CD4-positive, alpha-beta memory T cell (primary cell): ENCODE results near the gene BCLAF1. TPM values are rescaled to one million over a fixed set of nuclear protein-coding genes. Genes with fewer than 3 reads are reported as not detected.

ENCODE experiments used
- CTCF ChIA-PET: fragments of 350-600 bp; sonication (Branson Sonifier 250); formaldehyde crosslinking; loops from one replicate; lab custom pipeline; 2021; ENCODE audit warnings: inconsistent platforms; ENCODE audit not compliant: partially characterized antibody; lab: Charles Lee
- POLR2A ChIA-PET: fragments of 350-600 bp; sonication (Branson Sonifier 250); formaldehyde crosslinking; loops from one replicate; lab custom pipeline; 2021; ENCODE audit not compliant: partially characterized antibody; lab: Charles Lee
- DNase-seq, 5 donors: peaks; one replicate each; pipeline versions ENCODE4 v3.0.0 to v3.0.0-alpha.2; 2020 to 2022; ENCODE audit warnings: mixed read lengths in 1 of 5
- H3K27ac ChIP-seq: one replicate; pipeline ENCODE4 v1.7.0; 2013; ENCODE audit warnings: low read depth, low read length
- H3K27me3 ChIP-seq: 2 replicates; pipeline ENCODE4 v1.7.0; 2013; ENCODE audit warnings: mild to moderate bottlenecking, low read length, moderate library complexity; ENCODE audit not compliant: insufficient read depth
- H3K36me3 ChIP-seq: 2 replicates; pipeline ENCODE4 v1.7.0; 2013; ENCODE audit warnings: mild to moderate bottlenecking, low read length, moderate library complexity; ENCODE audit not compliant: insufficient read depth
- H3K4me1 ChIP-seq: 2 replicates; pipeline ENCODE4 v1.7.0; 2013; ENCODE audit warnings: mild to moderate bottlenecking, low read length, moderate library complexity; ENCODE audit not compliant: insufficient read depth
- H3K4me3 ChIP-seq, 2 donors: one replicate each; pipeline ENCODE4 v1.7.0; 2013; ENCODE audit warnings: low read length in 2 of 2, mild to moderate bottlenecking in 1 of 2
- H3K9me3 ChIP-seq, 2 donors: one replicate each; pipeline ENCODE4 v1.7.0; 2013; ENCODE audit warnings: low read length in 2 of 2, control low read depth in 1 of 2; ENCODE audit not compliant: control insufficient read depth in 1 of 2
- H3K27ac Mint-ChIP-seq, 7 donors: one replicate each; pipeline ENCODE4 v1.8.0; 2020 to 2021; ENCODE audit warnings: mixed read lengths in 7 of 7, mild to moderate bottlenecking in 6 of 7, inconsistent platforms in 3 of 7, moderate library complexity in 3 of 7
- H3K27me3 Mint-ChIP-seq, 2 donors: one replicate each; pipeline ENCODE4 v1.8.0; 2020 to 2021; ENCODE audit warnings: mixed read lengths in 2 of 2
- H3K36me3 Mint-ChIP-seq, 2 donors: one replicate each; pipeline ENCODE4 v1.8.0; 2020 to 2021; ENCODE audit warnings: mixed read lengths in 2 of 2, inconsistent platforms in 1 of 2, mild to moderate bottlenecking in 1 of 2
- H3K4me1 Mint-ChIP-seq, 4 donors: one replicate each; pipeline ENCODE4 v1.8.0; 2020 to 2021; ENCODE audit warnings: mixed read lengths in 4 of 4, mild to moderate bottlenecking in 1 of 4
- H3K4me3 Mint-ChIP-seq, 8 donors: one replicate each; pipeline ENCODE4 v1.8.0; 2020 to 2021; ENCODE audit warnings: mixed read lengths in 8 of 8, mild to moderate bottlenecking in 7 of 8, moderate library complexity in 6 of 8, inconsistent platforms in 3 of 8
- H3K9me3 Mint-ChIP-seq, 8 donors: one replicate each; pipeline ENCODE4 v1.8.0; 2020 to 2021; ENCODE audit warnings: mixed read lengths in 8 of 8, mild to moderate bottlenecking in 5 of 8, inconsistent platforms in 3 of 8, moderate library complexity in 1 of 8
- intact Hi-C: fragments of 100-400 bp; cut with micrococcal nuclease; formaldehyde crosslinking; loops from one replicate; pipeline ENCODE4 v1.15.1; 2023
- polyA plus RNA-seq, 2 donors: library from polyadenylated mRNA; unstranded; fragments of 300-500 nt; fragmentation: Illumina TruSeq; gene quantifications; one replicate each; pipeline ENCODE4 v1.2.3, GENCODE V29; 2021
- total RNA-seq, 2 experiments: library from RNA; stranded (reverse); gene quantifications; one replicate each; pipeline ENCODE4 v1.2.3, GENCODE V29; 2021

Gene BCLAF1
- total and polyA plus RNA-seq, 4 experiments from 2014 or later = 81.9 to 242 (median 174) TPM

DNA sequence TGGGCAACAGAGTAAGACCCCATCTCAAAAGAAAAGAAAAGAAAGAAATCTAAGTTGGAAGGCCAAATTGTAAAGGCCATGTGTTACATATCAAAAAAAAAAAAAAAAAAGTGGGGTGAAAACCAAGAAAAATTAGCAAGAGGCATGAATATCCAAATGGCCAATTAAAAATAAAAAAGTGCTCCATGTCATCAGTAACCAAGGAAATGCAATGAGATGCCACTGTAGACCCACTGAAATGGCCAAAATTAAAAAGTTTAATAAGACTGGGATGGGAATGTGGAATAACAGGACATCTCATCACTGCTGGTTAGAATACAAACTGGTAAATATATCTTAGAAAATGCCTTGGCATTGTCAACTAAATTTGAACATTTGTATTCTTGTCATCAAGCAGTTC, 30.1 kb upstream of the BCLAF1 start:
- Mint-ChIP-seq H3K27me3 (peaks cover 0 to 4% of the 10 kb centered on the region in 2 donors), H3K36me3 (no peaks in the 10 kb centered on the region), H3K4me1 (peaks cover 0 to 4% (median 1%) of the 10 kb centered on the region in 4 donors), H3K27ac (no peak overlapping the region), H3K4me3 (no peak overlapping the region), H3K9me3 (no peaks in the 10 kb centered on the region)
- intact Hi-C loops = no loop called here
- H3K4me3 ChIP-seq = no peak overlapping the region
- no peaks in the 10 kb centered on the region for H3K9me3 ChIP-seq
- H3K27ac ChIP-seq = no peak overlapping the region
- DNase-seq = no peak
- POLR2A ChIA-PET = no interaction called here
- no peaks in the 10 kb centered on the region for H3K27me3 ChIP-seq
- CTCF ChIA-PET = interaction anchor here (1.7 kb wide), 1 partner anchor 93 kb away, joined by 5 read pairs; no protein-coding TSS in a partner anchor
- H3K36me3 ChIP-seq = no peaks in the 10 kb centered on the region
- no peaks in the 10 kb centered on the region for H3K4me1 ChIP-seq

DNA sequence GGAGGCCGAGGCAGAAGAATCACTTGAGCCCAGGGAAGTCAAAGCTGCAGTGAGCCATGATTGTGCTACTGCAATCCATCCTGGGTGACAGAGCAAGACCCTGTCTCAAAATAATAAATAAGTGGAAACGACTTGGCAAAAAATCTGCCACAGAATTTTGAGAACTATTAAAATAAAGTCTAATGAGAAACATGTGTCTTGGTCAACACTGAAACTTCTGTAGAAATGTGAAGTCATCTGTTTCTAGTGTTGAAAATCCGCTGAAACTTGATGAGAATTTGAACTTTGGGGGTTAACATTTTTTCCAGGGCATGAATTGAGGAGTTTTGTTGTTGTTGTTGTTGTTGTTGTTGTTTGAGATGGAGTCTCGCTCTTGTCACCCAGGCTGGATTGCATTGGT, 29.0 kb upstream of the BCLAF1 start:
- Mint-ChIP-seq H3K9me3 (no peaks in the 10 kb centered on the region), H3K4me3 (no peak overlapping the region), H3K27me3 (peaks cover 0 to 5% of the 10 kb centered on the region in 2 donors), H3K36me3 (no peaks in the 10 kb centered on the region), H3K27ac (no peak overlapping the region), H3K4me1 (peaks cover 0 to 4% (median 1%) of the 10 kb centered on the region in 4 donors)
- no peak overlapping the region for H3K4me3 ChIP-seq
- no peaks in the 10 kb centered on the region for H3K27me3 ChIP-seq
- ChIA-PET CTCF (interaction anchor here (0.9 to 4.1 kb wide), 9 partner anchors 10 to 812 kb away, joined by 3 to 19 read pairs (median 5); no protein-coding TSS in a partner anchor), POLR2A (interaction anchor here (2.5 kb wide), 1 partner anchor 29 kb away, joined by 29 read pairs; the partner anchor contains the start of gene BCLAF1)
- no peak overlapping the region for H3K27ac ChIP-seq
- H3K36me3 ChIP-seq = no peaks in the 10 kb centered on the region
- no peaks in the 10 kb centered on the region for H3K4me1 ChIP-seq
- intact Hi-C loops = no loop called here
- DNase-seq = no peak
- no peaks in the 10 kb centered on the region for H3K9me3 ChIP-seq

DNA sequence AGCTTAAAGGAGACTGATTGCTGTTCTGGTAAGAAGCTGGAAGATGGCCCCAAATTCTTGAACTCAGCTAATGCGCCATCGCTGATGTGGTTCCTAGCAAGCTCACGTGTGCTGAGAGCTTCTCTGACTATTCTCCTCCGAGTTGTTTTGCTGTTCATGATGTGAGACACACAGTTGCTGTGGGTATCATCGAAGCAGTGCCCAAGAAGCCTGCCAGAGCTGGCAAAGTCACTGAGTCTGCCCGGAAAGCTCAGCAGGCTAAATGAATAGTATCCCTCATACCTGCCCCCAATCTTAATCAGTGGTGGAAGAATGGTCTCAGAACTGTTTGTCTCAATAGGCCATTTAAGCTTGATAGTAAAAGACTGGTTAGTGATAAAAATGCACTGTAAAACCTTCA, 28.3 kb upstream of the BCLAF1 start:
- Histone ChIP-seq H3K4me1 (no peaks in the 10 kb centered on the region), H3K4me3 (no peak overlapping the region), H3K9me3 (no peaks in the 10 kb centered on the region), H3K27me3 (no peaks in the 10 kb centered on the region), H3K27ac (no peak overlapping the region), H3K36me3 (no peaks in the 10 kb centered on the region)
- CTCF ChIA-PET = interaction anchor here (0.8 to 4.1 kb wide), 21 partner anchors 9 to 865 kb away, joined by 3 to 19 read pairs (median 4); partner anchors contain the start of gene BCLAF1
- H3K4me1 Mint-ChIP-seq = peaks cover 0 to 4% (median 1%) of the 10 kb centered on the region in 4 donors
- intact Hi-C loops = loop anchor here (1.0 to 2.0 kb wide), 6 partner anchors 29 to 819 kb away; partner anchors contain the start of genes BCLAF1 and MTFR2
- no peaks in the 10 kb centered on the region for H3K36me3 Mint-ChIP-seq
- no peaks in the 10 kb centered on the region for H3K9me3 Mint-ChIP-seq
- peaks cover 0 to 5% of the 10 kb centered on the region in 2 donors for H3K27me3 Mint-ChIP-seq
- no peak overlapping the region for H3K27ac Mint-ChIP-seq
- POLR2A ChIA-PET = interaction anchor here (2.5 kb wide), 1 partner anchor 29 kb away, joined by 29 read pairs; the partner anchor contains the start of gene BCLAF1
- DNase-seq = no peak
- H3K4me3 Mint-ChIP-seq = no peak overlapping the region

DNA sequence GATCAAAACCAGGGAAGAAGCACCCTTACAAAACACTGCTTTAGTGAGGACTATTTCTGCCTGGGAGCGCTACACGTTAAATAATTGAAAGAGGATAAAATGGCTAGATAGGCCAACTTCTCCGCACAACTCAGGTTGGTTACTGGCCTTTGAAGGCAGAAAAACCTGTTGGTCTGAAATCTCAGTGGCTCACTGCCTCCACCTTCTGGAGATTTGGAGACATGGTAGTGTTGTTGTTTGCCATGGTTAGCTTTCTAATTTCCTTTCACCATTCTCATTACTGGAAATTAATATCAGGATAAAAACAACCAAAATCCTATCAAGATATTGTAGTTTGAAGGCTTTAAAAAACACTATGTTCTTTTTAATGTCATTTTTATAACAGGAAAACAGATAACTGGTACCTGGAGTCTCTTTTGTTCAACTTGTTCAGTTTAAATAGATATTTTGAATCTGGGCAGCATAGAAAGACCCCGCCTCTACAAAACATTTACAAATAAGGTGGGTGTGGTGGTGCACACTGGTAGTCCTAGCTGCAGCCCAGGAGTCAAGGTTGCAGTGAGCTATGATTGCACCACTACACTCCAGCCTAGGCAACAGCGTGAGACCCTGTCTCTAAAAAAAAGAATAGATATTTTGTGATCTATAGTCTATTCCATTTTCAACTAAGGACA, 27.5 kb upstream of the BCLAF1 start:
- peak; percentile 68 to 72 (median 69) for DNase-seq
- H3K4me3 Mint-ChIP-seq = no peak overlapping the region
- ChIA-PET CTCF (interaction anchor here (0.6 to 4.1 kb wide), 25 partner anchors 9 to 864 kb away, joined by 3 to 19 read pairs (median 4); partner anchors contain the start of gene BCLAF1), POLR2A (interaction anchor here (1.5 to 2.5 kb wide), 2 partner anchors 28 to 66 kb away, joined by 3 to 29 read pairs; partner anchors contain the start of gene BCLAF1)
- H3K27ac Mint-ChIP-seq = peak overlapping the region in 2 of 7 donors; percentile 35 to 77
- H3K27me3 ChIP-seq = no peaks in the 10 kb centered on the region
- H3K9me3 Mint-ChIP-seq = no peaks in the 10 kb centered on the region
- H3K27me3 Mint-ChIP-seq = peaks cover 0 to 5% of the 10 kb centered on the region in 2 donors
- no peak overlapping the region for H3K27ac ChIP-seq
- H3K36me3 ChIP-seq = no peaks in the 10 kb centered on the region
- H3K4me3 ChIP-seq = no peak overlapping the region
- no peaks in the 10 kb centered on the region for H3K9me3 ChIP-seq
- peaks cover 0 to 4% (median 1%) of the 10 kb centered on the region in 4 donors for H3K4me1 Mint-ChIP-seq
- H3K4me1 ChIP-seq = no peaks in the 10 kb centered on the region
- H3K36me3 Mint-ChIP-seq = no peaks in the 10 kb centered on the region
- intact Hi-C loops = loop anchor here (1.0 to 2.0 kb wide), 6 partner anchors 28 to 818 kb away; partner anchors contain the start of genes BCLAF1 and MTFR2

DNA sequence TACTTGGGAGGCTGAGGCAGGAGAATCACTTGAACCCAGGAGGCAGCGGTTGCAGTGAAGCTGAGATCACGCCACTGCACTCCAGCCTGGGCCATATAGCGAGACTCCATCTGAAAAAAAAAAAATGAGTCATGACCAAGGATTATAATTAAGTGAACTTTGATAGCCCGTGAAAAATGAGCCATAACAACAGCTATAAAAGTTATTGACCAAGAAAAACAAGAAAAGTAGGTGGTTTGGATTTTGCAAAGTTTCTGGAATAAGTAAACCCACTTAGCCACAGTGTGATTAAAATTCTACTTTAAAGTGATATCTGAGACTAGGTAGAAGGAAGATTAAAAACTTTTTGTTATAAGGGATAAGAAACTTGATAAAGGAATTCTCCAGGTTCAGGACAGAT, 25.9 kb upstream of the BCLAF1 start:
- Mint-ChIP-seq H3K9me3 (no peaks in the 10 kb centered on the region), H3K27ac (peak overlapping the region in 1 of 7 donors; percentile 7), H3K27me3 (peaks cover 2 to 5% of the 10 kb centered on the region in 2 donors), H3K4me1 (peaks cover 0 to 4% (median 1%) of the 10 kb centered on the region in 4 donors), H3K4me3 (no peak overlapping the region), H3K36me3 (no peaks in the 10 kb centered on the region)
- no peaks in the 10 kb centered on the region for H3K4me1 ChIP-seq
- CTCF ChIA-PET = interaction anchor here (1.3 to 4.1 kb wide), 2 partner anchors 10 to 89 kb away, joined by 3 to 19 read pairs; no protein-coding TSS in a partner anchor
- DNase-seq = no peak
- no peak overlapping the region for H3K27ac ChIP-seq
- intact Hi-C loops = no loop called here
- POLR2A ChIA-PET = no interaction called here
- no peak overlapping the region for H3K4me3 ChIP-seq
- H3K9me3 ChIP-seq = no peaks in the 10 kb centered on the region
- H3K36me3 ChIP-seq = no peaks in the 10 kb centered on the region
- no peaks in the 10 kb centered on the region for H3K27me3 ChIP-seq

DNA sequence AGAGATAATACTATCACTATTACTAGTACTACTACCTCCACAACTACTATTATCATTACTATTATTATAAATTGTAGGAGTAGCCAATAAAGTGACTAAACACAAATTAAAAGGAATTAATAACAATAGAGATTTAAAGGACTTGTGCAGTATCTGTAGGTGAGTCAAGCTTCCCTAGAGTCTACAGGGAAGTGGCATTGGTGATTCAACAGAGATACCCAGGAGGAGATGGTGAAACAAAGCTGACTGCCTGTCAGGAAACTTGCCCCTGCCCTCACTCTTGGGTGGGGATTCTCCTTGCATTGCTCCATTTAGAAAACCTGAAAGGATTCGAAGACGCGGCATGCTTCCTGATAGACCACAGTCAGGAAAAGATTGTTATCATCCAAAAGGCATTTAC, 23.3 kb upstream of the BCLAF1 start:
- H3K36me3 Mint-ChIP-seq = no peaks in the 10 kb centered on the region
- peaks cover 0 to 4% (median 1%) of the 10 kb centered on the region in 4 donors for H3K4me1 Mint-ChIP-seq
- H3K4me3 Mint-ChIP-seq = no peak overlapping the region
- no peaks in the 10 kb centered on the region for H3K9me3 ChIP-seq
- H3K36me3 ChIP-seq = no peaks in the 10 kb centered on the region
- POLR2A ChIA-PET = no interaction called here
- no peaks in the 10 kb centered on the region for H3K9me3 Mint-ChIP-seq
- peaks cover 2 to 5% of the 10 kb centered on the region in 2 donors for H3K27me3 Mint-ChIP-seq
- H3K4me1 ChIP-seq = no peaks in the 10 kb centered on the region
- no peak overlapping the region for H3K27ac Mint-ChIP-seq
- H3K27ac ChIP-seq = no peak overlapping the region
- DNase-seq = no peak
- no peak overlapping the region for H3K4me3 ChIP-seq
- H3K27me3 ChIP-seq = no peaks in the 10 kb centered on the region
- intact Hi-C loops = no loop called here
- CTCF ChIA-PET = no interaction called here

DNA sequence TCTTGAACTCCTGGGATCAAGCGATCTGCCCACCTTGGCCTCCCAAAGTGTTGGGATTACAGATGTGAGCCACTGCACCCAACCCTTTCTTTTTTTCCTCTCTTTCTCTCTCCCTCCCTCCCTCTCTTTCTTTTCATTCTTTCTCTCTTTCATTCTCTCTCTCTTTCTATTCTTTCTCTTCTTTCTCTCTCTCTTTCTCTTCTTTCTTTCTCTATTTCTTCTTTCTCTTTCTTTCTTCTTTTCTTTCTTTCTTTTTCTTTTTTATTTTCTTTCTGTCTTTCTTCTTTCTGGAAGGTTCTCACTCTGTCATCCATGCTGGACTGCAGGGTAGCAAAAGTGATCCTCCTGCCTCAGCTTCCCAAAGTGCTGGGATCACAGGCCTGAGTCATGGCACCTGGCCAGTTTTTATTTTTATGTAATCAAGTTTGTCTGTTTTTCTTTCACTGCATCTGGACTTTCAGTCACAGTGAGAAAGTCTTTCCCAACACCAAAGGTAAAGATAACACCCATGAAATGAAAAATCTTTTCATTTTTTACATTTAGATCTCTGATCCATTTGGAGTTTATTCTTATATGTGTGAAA, 20.2 kb upstream of the BCLAF1 start:
- Mint-ChIP-seq H3K36me3 (no peaks in the 10 kb centered on the region), H3K4me1 (no peaks in the 10 kb centered on the region), H3K27ac (no peak overlapping the region), H3K9me3 (no peaks in the 10 kb centered on the region), H3K4me3 (no peak overlapping the region), H3K27me3 (peaks cover 1 to 2% of the 10 kb centered on the region in 2 donors)
- Histone ChIP-seq H3K27me3 (no peaks in the 10 kb centered on the region), H3K9me3 (no peaks in the 10 kb centered on the region), H3K36me3 (no peaks in the 10 kb centered on the region), H3K27ac (no peak overlapping the region), H3K4me1 (no peaks in the 10 kb centered on the region), H3K4me3 (no peak overlapping the region)
- intact Hi-C loops = no loop called here
- POLR2A ChIA-PET = no interaction called here
- CTCF ChIA-PET = interaction anchor here (0.7 kb wide), 2 partner anchors 8 to 84 kb away, joined by 3 read pairs; no protein-coding TSS in a partner anchor
- DNase-seq = no peak
